SIG-M5 treated with dmso at 0.1 percent for 504 hours (cell line): Measurements from ENCODE around the gene ADGRD1.

ENCODE experiments used
- DNase-seq: peaks from one replicate; lab custom pipeline; 2025; ENCODE audit not compliant: unreplicated experiment; lab: John Stamatoyannopoulos, UW

Gene ADGRD1

DNA sequence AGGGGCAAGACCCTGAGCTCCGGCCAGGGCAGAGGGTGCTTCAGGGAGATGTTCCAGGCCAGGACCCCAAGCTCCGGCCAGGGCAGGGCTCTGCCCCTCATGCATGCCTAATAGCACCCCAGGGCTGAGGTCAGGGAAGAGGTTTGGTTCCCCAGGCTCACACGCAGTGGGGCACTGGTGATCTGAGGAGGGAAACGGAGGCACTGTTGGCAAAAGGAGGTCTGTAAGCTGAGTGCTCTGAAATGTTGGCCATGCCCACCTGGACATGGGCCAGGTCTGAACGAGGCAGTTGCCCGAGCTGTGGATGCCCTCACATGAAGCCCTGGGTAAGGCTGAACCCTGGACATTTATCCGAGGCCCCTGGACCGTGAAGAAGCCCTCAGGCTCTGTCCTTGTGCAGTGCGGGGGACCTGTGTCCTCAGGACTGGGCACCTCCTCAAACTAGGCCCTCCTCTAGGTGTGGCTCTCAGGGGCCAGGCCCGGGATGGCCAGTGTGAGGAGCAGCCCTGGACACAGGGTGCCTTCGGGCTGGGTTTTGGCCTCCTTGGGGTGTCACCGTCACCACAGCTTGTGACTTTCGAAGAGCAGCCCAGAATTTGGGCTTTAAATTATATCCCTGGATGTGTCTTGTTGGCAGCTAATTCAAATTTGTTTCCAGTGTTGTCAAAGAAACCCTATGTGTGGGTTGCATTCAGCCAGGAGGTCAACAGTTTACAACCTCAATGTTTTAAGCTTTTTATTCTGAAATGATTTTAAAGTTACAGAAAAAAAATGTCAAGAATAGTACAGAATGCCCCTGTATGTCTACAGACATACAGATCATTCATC is 66.8 kb downstream of the ADGRD1 start:
- no peak for DNase-seq

DNA sequence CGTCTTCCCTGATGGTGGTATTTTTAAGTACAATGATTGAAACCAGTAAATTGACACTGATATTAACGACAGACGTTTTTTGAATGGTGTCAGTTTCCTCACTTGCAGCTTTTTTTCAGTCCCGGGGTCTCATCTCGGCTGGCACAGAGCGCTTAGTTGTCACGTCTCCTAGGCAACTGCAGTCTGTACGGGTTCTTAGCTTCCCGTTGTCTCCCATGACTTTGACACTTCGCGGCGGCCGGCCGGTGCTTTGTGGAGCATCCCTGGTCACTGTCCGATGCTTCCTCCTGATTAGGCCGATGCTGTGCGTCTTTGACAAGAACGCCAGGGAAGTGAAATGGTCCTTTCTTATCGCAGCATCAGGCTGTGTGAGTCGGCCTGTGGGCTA is 67.4 kb downstream of the ADGRD1 start:
- DNase-seq, result no peak

DNA sequence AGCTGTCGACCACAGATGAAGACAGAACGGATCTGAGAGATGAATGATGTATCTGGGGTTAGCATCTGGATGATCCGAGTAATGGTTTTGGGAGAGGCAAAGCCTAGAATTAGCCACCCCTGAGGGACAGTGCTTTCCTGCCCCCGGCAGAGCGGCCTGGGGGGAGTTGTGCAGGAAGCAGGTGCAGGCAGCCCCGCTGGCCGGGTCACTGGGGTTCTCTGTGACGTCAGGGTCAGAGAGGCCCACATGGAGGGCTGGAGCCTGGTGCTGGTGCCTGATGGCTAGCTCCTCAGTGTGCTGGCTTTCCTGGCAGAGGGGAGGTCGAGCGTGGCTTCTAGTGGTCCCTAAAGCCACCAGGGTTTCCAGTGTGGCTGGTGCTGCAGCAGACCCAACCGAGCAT is 70.3 kb downstream of the ADGRD1 start:
- DNase-seq, result no peak

DNA sequence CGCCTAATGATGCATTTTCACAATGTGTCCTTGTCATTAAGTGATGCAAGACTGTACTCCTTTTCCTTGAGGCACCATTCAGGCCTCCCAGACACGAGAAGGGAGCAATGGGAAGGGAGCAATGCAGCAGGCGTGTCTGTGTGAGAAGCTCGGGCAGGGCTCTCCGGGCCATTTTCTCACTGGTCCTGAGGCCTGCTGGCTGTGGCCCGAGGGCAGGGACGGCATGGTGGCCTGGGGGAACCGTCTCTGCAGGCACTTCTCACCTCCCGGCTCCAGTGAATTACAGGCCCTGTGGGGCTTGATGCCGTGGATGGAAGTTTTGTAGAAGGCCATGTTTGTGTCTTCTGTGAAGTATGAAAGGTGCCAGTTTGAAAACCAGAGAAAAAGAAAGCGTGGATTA is 71.0 kb downstream of the ADGRD1 start:
- no peak for DNase-seq

DNA sequence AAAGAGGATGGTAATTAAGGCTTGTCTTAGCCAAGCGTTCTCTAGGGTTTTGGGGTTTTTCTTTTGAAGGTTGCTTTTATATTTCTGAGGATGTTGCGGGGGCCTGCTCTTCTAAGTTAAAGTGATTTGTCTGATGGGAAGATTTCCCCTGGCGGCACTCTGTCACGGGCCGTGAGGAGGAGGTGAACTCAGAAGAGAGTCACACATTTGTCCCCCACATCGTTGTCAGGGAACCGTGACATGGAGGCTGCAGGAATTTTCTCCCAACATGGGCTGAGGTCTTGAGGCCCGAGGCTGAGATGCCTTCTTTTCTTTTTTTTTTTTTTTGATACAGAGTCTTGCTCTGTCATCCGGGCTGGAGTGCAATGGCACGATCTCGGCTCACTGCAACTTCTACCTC is 71.5 kb downstream of the ADGRD1 start:
- DNase-seq, result no peak

DNA sequence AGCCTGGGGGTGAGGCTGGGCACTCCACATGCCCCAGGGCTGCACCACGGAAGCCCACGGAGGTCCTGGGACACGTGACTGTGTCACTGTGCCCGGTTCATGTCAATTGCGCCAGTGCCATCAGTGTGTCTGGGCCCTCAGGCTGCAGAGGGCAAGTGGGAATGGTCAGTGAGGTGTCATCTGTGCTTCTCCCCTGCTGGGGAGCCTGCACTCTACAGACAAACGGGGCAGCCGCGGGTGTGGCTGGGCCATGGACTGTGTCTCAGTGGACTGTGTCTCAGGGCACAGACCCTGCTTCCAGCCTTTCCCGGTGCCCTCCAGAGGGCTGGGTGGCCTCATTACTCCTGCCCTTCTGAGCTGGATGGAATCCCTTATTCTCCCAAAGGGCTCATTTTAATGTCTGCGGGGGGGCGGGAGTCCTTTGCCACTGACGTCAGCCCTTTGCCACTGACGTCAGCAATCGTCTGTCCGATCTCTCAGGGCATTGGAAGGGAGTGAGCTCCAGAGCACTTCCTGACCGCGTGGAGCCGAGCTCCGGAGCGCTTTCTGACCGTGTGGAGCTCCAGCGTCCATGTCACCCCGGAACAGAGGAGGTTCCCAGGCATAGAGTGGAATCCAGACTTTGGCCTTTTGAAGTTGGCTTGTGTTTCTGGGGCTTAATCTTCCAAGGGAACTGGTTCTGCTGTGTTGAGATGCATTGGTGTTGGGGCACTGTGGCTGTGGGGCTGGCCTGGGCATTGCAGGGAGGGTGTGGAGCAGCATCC is 72.4 kb downstream of the ADGRD1 start:
- DNase-seq, result no peak

DNA sequence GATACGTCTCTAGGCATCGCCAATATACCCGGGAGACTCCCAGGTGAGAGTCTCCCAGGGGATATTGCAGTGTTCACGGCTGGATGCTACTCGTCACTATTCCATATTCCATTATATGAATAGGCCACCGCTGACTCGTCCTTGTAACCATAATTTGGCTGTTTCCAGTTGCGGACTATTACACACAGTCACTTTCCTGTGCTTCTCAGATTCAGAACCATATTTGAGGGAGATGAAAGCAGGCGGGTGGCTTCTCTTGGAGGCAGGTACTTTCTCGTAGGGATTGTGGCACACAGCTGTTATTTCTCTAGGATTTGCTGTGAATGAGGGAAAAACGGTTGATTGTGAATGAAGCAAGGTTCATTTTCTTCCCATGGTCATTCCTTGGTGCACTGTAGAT is 73.0 kb downstream of the ADGRD1 start:
- DNase-seq, result no peak

DNA sequence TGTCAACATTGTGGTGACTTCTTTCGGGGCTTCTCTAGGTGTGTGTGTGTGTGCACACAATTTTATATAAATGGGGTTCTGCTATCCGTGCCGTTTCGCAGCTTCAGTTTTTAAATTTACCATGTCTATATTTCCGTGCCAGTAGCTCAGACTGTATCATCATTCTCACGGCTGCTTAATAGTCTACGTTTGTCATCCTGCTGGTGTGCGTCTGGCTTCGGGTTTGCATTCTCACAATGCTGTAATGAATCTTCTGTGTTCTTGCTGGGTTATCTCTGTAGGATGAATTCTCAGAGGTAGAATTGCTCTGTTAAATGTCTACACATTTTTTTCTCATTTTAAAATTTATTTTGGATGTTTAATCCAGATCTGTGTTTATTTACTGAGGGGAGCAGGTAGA is 73.6 kb downstream of the ADGRD1 start:
- DNase-seq, result no peak

DNA sequence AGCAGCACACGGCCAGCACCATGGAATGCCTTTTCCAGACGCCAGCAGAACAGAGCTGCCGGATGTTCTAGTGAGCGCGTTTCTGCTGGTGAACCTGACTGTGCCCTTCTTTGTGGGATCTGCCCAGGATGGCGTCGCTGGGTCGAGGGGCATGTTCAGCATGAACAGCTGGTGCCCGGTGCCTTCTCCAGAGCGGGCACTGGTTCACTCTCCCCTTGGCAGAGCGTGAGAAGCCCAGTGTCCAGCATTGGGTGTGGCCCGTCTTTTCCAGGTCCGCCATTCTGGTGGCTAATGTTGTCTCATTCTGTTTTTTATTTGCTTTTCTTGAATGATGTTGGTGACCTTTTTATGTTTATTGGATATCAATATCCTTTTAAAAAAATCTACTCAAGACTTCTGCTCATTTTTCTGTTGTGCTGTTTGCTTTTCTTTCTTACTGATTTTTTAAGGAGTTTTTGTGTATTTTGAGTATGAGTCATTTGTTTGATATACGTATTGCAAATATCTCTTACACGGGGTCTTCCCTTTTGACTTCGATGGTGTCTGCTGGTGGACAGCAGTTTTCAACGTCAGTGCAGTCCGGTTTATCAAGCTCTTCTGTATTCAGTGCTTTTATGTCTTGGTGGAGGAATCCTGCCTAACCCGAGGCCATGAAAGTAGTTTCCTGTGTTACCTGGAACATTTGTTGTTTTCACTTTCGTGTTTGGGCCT is 74.3 kb downstream of the ADGRD1 start:
- DNase-seq, result no peak

DNA sequence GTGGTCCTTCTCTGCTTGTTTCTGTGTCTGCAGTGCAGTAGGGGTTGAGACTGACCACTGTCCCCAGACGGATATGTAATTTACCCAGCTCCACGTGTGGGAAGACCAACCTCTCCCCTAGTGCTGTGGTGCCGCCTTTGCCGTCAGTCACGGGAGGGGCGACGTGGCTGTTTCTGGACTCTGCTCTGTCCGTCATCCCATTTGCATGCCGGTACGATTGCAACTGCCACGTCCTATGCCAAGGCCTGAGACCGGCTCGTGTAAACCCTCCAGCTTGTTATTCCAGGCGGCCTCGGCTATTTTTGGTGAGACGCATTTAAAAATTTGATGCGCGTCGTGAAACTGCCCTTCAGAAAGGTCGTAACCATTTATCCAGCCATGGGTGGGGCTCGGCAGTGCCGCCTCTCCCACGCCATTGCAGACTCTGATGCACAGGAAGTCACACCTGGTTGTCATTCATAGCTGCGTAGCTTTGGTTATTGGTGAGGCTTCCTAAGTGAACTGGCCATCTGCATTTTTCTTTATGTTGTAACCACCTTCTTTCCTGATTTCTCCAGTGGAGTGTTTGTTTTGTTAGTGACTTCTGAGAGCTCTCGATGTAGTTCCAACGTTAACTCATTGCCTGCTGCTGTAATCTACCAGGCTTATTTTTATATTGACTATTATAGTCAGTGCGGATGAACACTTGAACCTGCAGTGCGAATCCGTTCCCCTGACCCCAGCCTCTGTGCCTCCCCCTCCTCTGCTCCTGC is 75.1 kb downstream of the ADGRD1 start:
- DNase-seq, result no peak

DNA sequence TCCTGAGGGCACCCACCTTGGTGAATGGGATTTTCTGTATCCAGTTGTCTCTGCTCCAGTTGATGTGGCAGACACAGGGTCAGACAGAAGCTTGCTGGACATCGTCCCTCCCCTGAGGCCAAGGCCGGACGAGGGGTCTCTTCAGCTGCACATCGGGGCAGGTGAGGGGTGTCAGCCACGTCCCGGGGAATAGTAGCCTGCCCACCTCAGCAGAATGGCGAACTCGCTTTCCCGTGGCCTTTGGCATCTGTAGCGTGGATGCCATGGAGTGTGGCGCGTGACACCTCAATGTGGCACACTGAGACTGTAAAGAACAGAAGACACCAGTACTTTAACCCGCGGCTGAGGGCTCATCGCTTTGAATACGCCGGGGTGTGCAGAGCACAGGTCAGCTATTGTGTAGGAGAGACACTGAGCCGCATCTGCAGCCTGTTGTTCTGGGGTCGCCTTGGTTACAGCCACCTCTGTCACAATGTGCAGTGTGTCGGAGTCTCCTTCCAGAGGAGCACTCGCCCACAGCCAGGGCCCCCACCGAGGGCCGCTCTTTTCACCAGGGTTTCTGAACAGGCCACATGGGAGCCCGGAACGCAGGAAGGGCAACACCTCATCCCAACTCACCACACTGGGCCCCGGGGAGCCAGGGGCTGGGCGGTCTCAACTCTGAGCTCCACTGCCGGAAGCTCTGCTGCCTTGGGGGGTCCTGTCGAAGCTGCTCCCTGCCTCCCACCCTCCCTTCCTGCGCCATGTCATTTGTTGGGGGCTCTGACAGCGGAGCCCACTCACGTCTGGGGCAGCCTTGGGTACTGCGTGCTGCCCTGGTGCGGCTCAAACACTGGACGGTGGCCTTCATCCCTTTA is 77.0 kb downstream of the ADGRD1 start:
- DNase-seq, result no peak

DNA sequence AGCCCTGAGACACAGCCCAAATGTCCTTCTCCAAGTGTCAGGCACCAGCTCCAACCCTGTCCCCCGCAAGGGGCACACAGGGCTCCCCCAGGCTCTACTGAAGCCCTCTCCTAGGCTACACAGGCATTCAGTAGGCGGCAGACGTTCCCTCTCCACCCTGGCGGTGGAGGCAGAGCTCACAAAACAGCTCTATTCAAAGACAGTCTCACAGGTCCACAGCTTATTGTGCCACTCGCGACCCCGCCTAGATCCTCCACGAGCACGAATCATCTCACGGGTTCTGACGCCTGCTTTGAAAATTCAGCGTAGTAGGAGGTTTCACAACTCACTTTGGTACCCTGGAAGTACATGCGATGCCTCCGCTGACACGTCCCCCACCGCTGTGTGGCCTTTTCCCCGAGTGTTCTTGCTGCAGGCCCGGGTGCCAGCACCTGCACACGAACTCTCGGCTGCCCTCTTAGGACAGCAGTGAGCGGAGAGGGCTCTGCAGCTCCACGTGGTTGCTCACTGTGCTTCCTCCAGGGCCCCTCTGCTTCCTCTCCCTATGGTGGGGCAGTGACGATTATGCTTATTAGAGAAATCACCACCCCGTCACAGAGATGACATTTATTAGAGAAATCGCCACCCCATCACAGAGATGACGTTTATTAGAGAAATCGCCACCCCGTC is 78.5 kb downstream of the ADGRD1 start:
- no peak for DNase-seq

DNA sequence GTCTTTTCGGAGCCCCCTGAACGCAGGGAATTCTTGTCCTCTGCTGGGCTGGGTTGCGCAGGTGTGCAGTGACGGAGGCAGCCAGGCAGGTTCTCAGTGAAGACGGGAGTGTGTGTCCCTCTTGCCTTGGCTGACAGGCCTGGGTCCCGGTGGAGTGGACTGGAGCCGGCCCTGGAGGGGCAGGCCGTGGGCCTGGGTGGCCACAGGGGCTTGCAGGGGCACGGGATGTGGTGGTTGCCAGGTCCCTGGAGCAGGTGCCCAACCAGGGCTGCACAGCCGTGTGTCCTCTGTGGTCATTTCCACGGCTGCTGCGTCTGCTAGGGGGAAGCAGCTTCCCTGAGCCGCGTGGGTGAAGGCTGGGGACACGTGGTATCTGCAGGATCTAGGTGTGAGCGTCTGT is 79.8 kb downstream of the ADGRD1 start:
- no peak for DNase-seq

DNA sequence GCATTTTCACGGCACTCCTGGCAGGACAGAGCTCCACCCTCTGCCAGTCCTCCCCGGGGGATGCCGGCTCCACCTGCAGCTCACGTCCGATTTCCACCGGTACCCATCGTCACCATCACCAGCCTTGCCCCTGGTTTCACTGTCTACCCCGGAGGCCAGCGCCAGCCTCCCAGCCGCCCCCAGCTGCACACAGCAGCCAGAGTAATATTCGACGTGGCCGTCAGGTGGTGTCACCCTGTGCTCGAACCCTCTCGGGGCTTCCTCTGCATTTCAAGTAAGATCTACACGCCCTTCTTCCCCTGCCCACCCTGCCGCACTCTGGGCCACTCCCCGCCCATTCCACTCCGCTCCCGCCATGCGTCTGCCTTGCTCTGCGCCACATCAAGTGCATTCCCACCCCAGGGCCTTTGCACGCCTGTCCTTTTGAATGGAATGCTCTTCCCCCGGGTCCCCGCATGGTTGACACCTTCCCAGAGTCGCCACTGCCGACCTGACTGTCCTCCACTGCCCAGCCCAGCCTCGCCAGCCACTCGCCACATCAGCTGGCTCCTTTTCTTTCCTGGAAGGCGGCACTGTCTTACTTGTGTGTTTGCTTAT is 80.3 kb downstream of the ADGRD1 start:
- DNase-seq, result no peak

DNA sequence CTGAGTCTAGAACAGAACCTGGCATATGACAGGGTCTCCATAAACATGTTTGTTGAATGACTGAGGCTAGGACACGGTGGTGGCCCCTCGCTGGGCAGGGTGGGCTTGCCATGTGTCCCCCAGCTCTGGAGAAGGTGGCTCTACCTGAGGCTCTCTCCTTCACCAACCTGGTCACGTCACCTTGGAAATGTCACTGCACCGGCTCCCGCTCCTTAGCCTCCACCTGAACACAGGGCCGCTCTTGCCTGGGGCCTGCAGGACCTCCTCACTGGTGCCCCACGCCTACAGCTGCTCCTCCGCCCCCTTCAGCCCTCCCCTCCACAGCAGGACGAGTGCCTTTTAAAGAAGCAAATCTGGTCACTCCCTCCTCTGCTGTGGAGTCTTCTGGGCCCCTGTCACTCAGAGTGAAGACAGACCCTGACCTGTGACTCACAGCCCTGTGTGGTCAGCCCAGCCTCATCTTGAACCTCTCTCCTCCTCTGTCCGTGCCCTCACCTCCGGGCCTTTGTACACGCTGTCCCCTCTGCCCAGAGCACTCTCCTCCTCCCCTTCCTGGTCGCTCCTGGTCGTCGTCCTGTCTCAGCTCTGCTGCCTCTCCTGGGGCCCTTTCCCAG is 81.0 kb downstream of the ADGRD1 start:
- no peak for DNase-seq

DNA sequence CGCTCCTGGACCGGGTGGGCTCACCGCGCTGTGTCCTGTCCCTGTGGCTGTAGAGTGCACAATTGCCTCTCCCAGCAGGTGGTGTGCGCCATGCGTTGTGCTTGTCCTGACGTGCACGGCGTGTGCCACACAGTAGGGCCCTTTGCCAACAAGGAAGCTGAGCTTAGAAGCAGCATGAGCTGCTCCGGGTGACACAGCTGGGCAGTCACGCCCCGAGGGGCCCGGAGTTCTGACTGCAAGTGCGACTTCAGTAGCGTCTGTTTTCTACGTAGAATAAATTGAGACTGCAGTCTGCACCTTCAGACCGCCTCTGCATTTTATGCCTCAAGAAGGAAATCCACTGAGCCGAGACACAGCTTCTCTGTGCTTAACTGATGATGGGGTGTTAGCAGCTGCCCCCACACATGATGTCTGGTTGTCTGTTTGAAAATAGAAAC is 81.6 kb downstream of the ADGRD1 start:
- DNase-seq, result no peak

DNA sequence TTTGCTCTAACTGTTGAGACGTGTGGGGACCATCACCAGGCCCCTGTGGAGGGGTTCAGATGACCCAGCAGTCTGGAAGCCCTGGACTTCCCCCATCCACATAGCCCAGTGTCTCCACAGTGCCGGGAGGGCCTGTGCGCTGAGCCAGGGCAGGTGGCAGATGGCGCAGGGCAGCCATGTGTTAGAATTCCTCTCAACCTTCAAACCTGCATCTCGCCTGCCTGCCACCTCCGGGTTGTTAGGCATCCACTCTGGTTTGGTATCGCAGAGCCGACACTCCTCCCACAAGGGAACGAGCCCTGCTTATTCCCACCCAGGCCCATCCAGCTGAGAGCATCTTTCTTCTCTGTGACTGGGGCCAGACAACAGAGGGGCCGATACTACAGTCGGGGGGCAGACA is 84.5 kb downstream of the ADGRD1 start:
- no peak for DNase-seq

DNA sequence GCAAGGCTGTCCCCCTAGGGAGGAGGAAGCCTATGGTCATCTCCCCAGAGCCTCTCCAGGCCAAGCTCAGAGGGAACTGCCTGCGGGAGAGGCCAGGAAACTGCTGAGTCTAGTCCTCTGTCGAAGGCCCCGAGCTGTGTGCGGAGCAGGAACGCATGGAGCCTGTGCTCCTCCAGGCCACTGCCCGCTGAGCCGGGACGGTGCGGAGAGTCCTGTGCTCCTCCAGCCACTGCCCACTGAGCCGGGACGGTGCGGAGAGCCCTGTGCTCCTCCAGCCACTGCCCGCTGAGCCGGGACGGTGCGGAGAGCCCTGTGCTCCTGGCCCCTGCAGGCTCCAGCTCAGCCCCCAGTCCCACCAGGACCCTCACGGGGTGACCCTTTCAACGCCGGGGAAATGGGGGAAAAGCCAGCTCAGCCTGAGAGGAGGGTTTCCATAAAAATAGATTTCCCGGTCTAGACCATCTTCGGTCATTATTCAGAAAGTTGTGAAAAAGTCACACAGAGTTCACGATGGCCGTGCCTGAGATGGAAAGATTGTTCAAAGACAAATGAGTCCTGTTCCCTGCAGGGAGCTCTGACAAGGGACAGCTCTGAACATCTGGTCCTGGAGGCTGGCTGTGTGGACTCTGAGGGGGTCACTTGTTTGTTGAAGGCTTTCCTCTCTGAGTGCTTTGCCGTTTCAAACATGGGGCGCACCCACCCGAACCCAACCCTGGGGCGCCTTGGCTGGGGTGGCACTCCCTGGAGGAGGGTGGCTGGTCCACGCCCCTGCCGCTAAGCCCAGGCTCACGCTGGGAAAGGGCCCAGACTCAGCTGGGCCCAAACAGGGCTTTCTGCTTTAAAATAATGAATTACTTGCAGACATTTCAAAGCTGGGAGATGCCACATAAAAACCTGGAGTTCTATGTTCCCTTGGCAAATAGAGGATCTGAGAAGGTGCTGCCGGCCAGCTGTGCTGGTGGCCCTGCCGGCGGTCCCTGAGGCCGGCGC is 85.5 kb downstream of the ADGRD1 start:
- no peak for DNase-seq
